ENCODE results near the gene TMEM127.

The TMEM127 gene

GRCh38 chr2:96201338-96201737 lies 64.5 kb downstream of the TMEM127 start:
- H4K8ac ChIP-seq (ENCODE audit: low read depth, low read length): no peak overlapping the region
- H2AK5ac ChIP-seq (ENCODE audit: low read length): no peak overlapping the region
- no peaks in the 10 kb centered on the region for H3K36me3 ChIP-seq (ENCODE audit: control insufficient read depth, insufficient read depth, low read length)
- DNase-seq: no peak
- no peak overlapping the region for H3K9ac ChIP-seq (ENCODE audit: low read length)
- H3K4ac ChIP-seq (ENCODE audit: low read depth, low read length): no peak overlapping the region
- no peak overlapping the region for H3K56ac ChIP-seq (ENCODE audit: low read length)
- H3K4me3 ChIP-seq (ENCODE audit: low read length): no peak overlapping the region
- no peak overlapping the region for H3K27ac ChIP-seq (ENCODE audit: low read depth, low read length)
- H3K4me2 ChIP-seq (ENCODE audit: low read length): no peak overlapping the region
- H3K79me2 ChIP-seq (ENCODE audit: control insufficient read depth, insufficient read depth, low read length): peaks cover 73% of the 10 kb centered on the region
- no peak overlapping the region for H3K18ac ChIP-seq (ENCODE audit: low read length)
- no peak overlapping the region for H2BK15ac ChIP-seq (replicated peaks; ENCODE audit: low read depth)
- no peak overlapping the region for H2BK120ac ChIP-seq (ENCODE audit: low read depth, low read length)
- no peak overlapping the region for H4K5ac ChIP-seq (ENCODE audit: low read length)
- H3K23ac ChIP-seq (ENCODE audit: low read length): no peak overlapping the region
- WGBS (ENCODE audit: extremely low coverage, insufficient coverage, low lambda C conversion rate): no CpG with 5 or more reads among the region's 5 CpGs
- no peak overlapping the region for H2BK5ac ChIP-seq (ENCODE audit: low read length)
- peaks cover 11% of the 10 kb centered on the region for H3K79me1 ChIP-seq (ENCODE audit: low read length)
- peaks cover 2% of the 10 kb centered on the region for H3K4me1 ChIP-seq (ENCODE audit: control insufficient read depth, low read depth, low read length)
- no peaks in the 10 kb centered on the region for H3K27me3 ChIP-seq (ENCODE audit: insufficient read depth, low read length, poor library complexity)

- H2BK120ac ChIP-seq (ENCODE audit: low read depth, low read length): no peak overlapping the region
- H3K4me2 ChIP-seq (ENCODE audit: low read length): no peak overlapping the region
- H3K4me1 ChIP-seq (ENCODE audit: control insufficient read depth, low read depth, low read length): no peaks in the 10 kb centered on the region
- no peaks in the 10 kb centered on the region for H3K27me3 ChIP-seq (ENCODE audit: insufficient read depth, low read length, poor library complexity)
- WGBS (ENCODE audit: extremely low coverage, insufficient coverage, low lambda C conversion rate): no CpG with 5 or more reads among the region's 2 CpGs
- no peak for DNase-seq
- no peak overlapping the region for H2BK5ac ChIP-seq (ENCODE audit: low read length)
- H3K18ac ChIP-seq (ENCODE audit: low read length): no peak overlapping the region
- no peak overlapping the region for H4K5ac ChIP-seq (ENCODE audit: low read length)
- no peak overlapping the region for H4K8ac ChIP-seq (ENCODE audit: low read depth, low read length)
- H3K23ac ChIP-seq (ENCODE audit: low read length): no peak overlapping the region
- H3K79me2 ChIP-seq (ENCODE audit: control insufficient read depth, insufficient read depth, low read length): peaks cover 55% of the 10 kb centered on the region
- no peak overlapping the region for H3K9ac ChIP-seq (ENCODE audit: low read length)
- H3K79me1 ChIP-seq (ENCODE audit: low read length): peaks cover 11% of the 10 kb centered on the region
- H3K27ac ChIP-seq (ENCODE audit: low read depth, low read length): no peak overlapping the region
- H2AK5ac ChIP-seq (ENCODE audit: low read length): no peak overlapping the region
- H3K4me3 ChIP-seq (ENCODE audit: low read length): no peak overlapping the region
- H3K56ac ChIP-seq (ENCODE audit: low read length): no peak overlapping the region
- no peak overlapping the region for H3K4ac ChIP-seq (ENCODE audit: low read depth, low read length)
- H3K36me3 ChIP-seq (ENCODE audit: control insufficient read depth, insufficient read depth, low read length): peaks cover 2% of the 10 kb centered on the region
- no peak overlapping the region for H2BK15ac ChIP-seq (replicated peaks; ENCODE audit: low read depth)
Measured at GRCh38 chr2:96198921-96199320, 66.9 kb downstream of the TMEM127 start.

Data from mesendoderm (in vitro differentiated cells).